MCF 10A (cell line): ENCODE measurements around the gene DYNC1LI1. TPM values are rescaled to one million over a fixed set of nuclear protein-coding genes. Genes with fewer than 3 reads are reported as not detected.

ENCODE experiments used
- BruUV-seq: library from RNA; stranded (reverse); fragments of 400-500 nt; replicated peaks from 2 replicates; lab custom pipeline; 2021; lab: Mats Ljungman, UMichigan
- CTCF ChIA-PET: fragments of 300-600 bp; sonication (Branson Sonifier 250); formaldehyde crosslinking; extraction: SDS; loops from one replicate; lab custom pipeline; 2021; ENCODE audit warnings: antibody characterized with exemption, inconsistent platforms; lab: Yijun Ruan, JAX
- POLR2A ChIA-PET: fragments of 300-600, 350-650 bp; sonication (Branson Sonifier 250); formaldehyde crosslinking; extraction: SDS; loops from one replicate; lab custom pipeline; 2020; ENCODE audit warnings: antibody characterized with exemption, inconsistent platforms; lab: Yijun Ruan, JAX
- DNase-seq: peaks from one replicate; pipeline ENCODE4 v3.0.0-alpha.2; 2018; ENCODE audit not compliant: unreplicated experiment
- H3K27ac Mint-ChIP-seq: one replicate; pipeline ENCODE4 v1.8.0; 2022; ENCODE audit warnings: mild to moderate bottlenecking, low read depth, mixed read lengths; ENCODE audit not compliant: unreplicated experiment
- H3K27me3 Mint-ChIP-seq: one replicate; pipeline ENCODE4 v1.8.0; 2022; ENCODE audit warnings: mixed read lengths; ENCODE audit not compliant: insufficient read depth, unreplicated experiment
- H3K36me3 Mint-ChIP-seq: one replicate; pipeline ENCODE4 v1.8.0; 2022; ENCODE audit warnings: mild to moderate bottlenecking, moderate library complexity, mixed read lengths; ENCODE audit not compliant: insufficient read depth, unreplicated experiment
- H3K4me1 Mint-ChIP-seq: one replicate; pipeline ENCODE4 v1.8.0; 2022; ENCODE audit warnings: mixed read lengths; ENCODE audit not compliant: insufficient read depth, unreplicated experiment
- H3K4me3 Mint-ChIP-seq: one replicate; pipeline ENCODE4 v1.8.0; 2022; ENCODE audit warnings: mild to moderate bottlenecking, moderate library complexity, mixed read lengths; ENCODE audit not compliant: unreplicated experiment
- H3K9me3 Mint-ChIP-seq: one replicate; pipeline ENCODE4 v1.8.0; 2022; ENCODE audit warnings: mixed read lengths; ENCODE audit not compliant: unreplicated experiment
- CTCF ChIP-seq: fragments of 200-600 bp; IDR thresholded peaks from one replicate; pipeline ENCODE4 v1.8.0; 2022; ENCODE audit warnings: antibody characterized with exemption, mild to moderate bottlenecking; ENCODE audit not compliant: unreplicated experiment
- intact Hi-C: fragments of 100-400 bp; cut with micrococcal nuclease; formaldehyde crosslinking; loops from 2 replicates; pipeline ENCODE4 v1.14.1; 2022
- total RNA-seq: library from RNA; stranded (reverse); gene quantifications from 2 replicates; pipeline ENCODE4 v1.2.3, GENCODE V29; 2022

Gene DYNC1LI1
- total RNA-seq, 1 experiment from 2014 or later, result 47.6 TPM

GRCh38 chr3:32606960-32607359, 36.3 kb upstream of the DYNC1LI1 start:
- no peak for TF ChIP-seq CTCF
- ChIA-PET CTCF (no interaction called here), POLR2A (interaction anchor here (1.3 kb wide), 2 partner anchors 8 to 9 kb away, joined by 5 to 6 read pairs; no protein-coding TSS in a partner anchor)
- Mint-ChIP-seq H3K4me1 (no peaks in the 10 kb centered on the region), H3K36me3 (no peaks in the 10 kb centered on the region), H3K27me3 (peaks cover 24% of the 10 kb centered on the region), H3K4me3 (no peak overlapping the region), H3K27ac (no peak overlapping the region), H3K9me3 (no peaks in the 10 kb centered on the region)
- intact Hi-C loops, result no loop called here
- no TSS peak for BruUV-seq
- no peak for DNase-seq

GRCh38 chr3:32606277-32606676, 35.6 kb upstream of the DYNC1LI1 start:
- H3K4me3 Mint-ChIP-seq, result no peak overlapping the region
- DNase-seq, result no peak
- H3K27me3 Mint-ChIP-seq, result peaks cover 31% of the 10 kb centered on the region
- ChIA-PET CTCF (interaction anchor here (0.6 kb wide), 1 partner anchor 138 kb away, joined by 3 read pairs; no protein-coding TSS in a partner anchor), POLR2A (interaction anchor here (0.6 to 1.3 kb wide), 2 partner anchors 10 kb away, joined by 6 to 7 read pairs; no protein-coding TSS in a partner anchor)
- BruUV-seq, result no TSS peak
- no peak for TF ChIP-seq CTCF
- intact Hi-C loops, result no loop called here
- no peaks in the 10 kb centered on the region for H3K9me3 Mint-ChIP-seq
- H3K27ac Mint-ChIP-seq, result no peak overlapping the region
- H3K36me3 Mint-ChIP-seq, result no peaks in the 10 kb centered on the region
- no peaks in the 10 kb centered on the region for H3K4me1 Mint-ChIP-seq

GRCh38 chr3:32603064-32603463, 32.4 kb upstream of the DYNC1LI1 start:
- DNase-seq, result no peak
- BruUV-seq, result no TSS peak
- H3K4me3 Mint-ChIP-seq, result no peak overlapping the region
- H3K36me3 Mint-ChIP-seq, result no peaks in the 10 kb centered on the region
- no peaks in the 10 kb centered on the region for H3K9me3 Mint-ChIP-seq
- H3K27ac Mint-ChIP-seq, result no peak overlapping the region
- POLR2A ChIA-PET, result interaction anchor here (0.8 kb wide), 1 partner anchor 9 kb away, joined by 3 read pairs; no protein-coding TSS in a partner anchor
- intact Hi-C loops, result no loop called here
- no peak for TF ChIP-seq CTCF
- no peaks in the 10 kb centered on the region for H3K4me1 Mint-ChIP-seq
- peaks cover 31% of the 10 kb centered on the region for H3K27me3 Mint-ChIP-seq
- CTCF ChIA-PET, result no interaction called here

GRCh38 chr3:32602206-32602605, 31.5 kb upstream of the DYNC1LI1 start:
- no peaks in the 10 kb centered on the region for H3K36me3 Mint-ChIP-seq
- H3K27me3 Mint-ChIP-seq, result peaks cover 31% of the 10 kb centered on the region
- ChIA-PET CTCF (no interaction called here), POLR2A (no interaction called here)
- intact Hi-C loops, result no loop called here
- no peaks in the 10 kb centered on the region for H3K9me3 Mint-ChIP-seq
- no peak for TF ChIP-seq CTCF
- no peak overlapping the region for H3K4me3 Mint-ChIP-seq
- no peaks in the 10 kb centered on the region for H3K4me1 Mint-ChIP-seq
- no TSS peak for BruUV-seq
- H3K27ac Mint-ChIP-seq, result no peak overlapping the region
- no peak for DNase-seq
